ENCODE measurements around the gene EML4. TPM values are rescaled to one million over a fixed set of nuclear protein-coding genes. Genes with fewer than 3 reads are reported as not detected.

The EML4 gene
- total and polyA plus RNA-seq, 9 of the 15 experiments (the other 6 are each of a cell fraction or from before 2014, with no cell fraction given), result 14.7 to 48.3 (median 36.5) TPM

DNA sequence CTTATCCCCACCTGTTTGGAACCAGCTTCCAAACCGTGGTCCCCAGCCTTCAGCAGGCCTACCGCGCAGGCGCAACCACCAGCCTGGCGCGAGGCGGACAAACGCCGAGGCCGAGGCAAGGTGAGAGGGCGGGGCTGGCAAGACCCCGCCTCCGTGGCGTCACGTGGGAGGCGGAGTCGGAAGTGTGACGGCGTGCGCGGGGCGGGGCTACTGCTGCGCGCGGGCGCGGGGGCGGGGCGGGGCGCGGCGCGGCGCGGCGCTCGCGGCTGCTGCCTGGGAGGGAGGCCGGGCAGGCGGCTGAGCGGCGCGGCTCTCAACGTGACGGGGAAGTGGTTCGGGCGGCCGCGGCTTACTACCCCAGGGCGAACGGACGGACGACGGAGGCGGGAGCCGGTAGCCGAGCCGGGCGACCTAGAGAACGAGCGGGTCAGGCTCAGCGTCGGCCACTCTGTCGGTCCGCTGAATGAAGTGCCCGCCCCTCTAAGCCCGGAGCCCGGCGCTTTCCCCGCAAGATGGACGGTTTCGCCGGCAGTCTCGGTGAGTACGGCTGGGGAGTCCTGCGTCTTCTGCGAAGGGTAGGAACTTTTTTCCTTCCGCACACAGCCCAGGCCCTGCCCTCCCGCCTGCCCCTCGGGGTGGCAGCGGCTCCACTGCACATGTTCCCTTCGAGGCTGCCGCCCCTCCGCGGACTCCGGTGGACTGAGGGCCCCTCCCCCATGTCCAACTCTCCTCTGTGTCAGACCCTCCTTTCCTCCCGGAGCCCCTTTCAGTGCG lies at the start of gene EML4 (continued):
- TF ChIP-seq, protein P1, sequence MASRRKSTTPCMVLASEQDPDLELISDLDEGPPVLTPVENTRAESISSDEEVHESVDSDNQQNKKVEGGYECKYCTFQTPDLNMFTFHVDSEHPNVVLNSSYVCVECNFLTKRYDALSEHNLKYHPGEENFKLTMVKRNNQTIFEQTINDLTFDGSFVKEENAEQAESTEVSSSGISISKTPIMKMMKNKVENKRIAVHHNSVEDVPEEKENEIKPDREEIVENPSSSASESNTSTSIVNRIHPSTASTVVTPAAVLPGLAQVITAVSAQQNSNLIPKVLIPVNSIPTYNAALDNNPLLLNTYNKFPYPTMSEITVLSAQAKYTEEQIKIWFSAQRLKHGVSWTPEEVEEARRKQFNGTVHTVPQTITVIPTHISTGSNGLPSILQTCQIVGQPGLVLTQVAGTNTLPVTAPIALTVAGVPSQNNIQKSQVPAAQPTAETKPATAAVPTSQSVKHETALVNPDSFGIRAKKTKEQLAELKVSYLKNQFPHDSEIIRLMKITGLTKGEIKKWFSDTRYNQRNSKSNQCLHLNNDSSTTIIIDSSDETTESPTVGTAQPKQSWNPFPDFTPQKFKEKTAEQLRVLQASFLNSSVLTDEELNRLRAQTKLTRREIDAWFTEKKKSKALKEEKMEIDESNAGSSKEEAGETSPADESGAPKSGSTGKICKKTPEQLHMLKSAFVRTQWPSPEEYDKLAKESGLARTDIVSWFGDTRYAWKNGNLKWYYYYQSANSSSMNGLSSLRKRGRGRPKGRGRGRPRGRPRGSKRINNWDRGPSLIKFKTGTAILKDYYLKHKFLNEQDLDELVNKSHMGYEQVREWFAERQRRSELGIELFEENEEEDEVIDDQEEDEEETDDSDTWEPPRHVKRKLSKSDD (conservative IDR thresholded peaks at IDR 0.05; ENCODE audit: low read length), result no peak
- TF ChIP-seq POLR2G (IDR thresholded peaks at IDR 0.05; ENCODE audit: low read depth, low read length), result peak; percentile 90
- TF ChIP-seq TAF1 (IDR thresholded peaks at IDR 0.05; ENCODE audit: control insufficient read depth, extremely low read depth, insufficient read depth, low read length, severe bottlenecking), result peak; percentile 45
- TF ChIP-seq, protein P2, sequence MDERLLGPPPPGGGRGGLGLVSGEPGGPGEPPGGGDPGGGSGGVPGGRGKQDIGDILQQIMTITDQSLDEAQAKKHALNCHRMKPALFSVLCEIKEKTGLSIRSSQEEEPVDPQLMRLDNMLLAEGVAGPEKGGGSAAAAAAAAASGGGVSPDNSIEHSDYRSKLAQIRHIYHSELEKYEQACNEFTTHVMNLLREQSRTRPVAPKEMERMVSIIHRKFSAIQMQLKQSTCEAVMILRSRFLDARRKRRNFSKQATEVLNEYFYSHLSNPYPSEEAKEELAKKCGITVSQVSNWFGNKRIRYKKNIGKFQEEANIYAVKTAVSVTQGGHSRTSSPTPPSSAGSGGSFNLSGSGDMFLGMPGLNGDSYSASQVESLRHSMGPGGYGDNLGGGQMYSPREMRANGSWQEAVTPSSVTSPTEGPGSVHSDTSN (CRISPR knock-in tag; IDR thresholded peaks at IDR 0.05; ENCODE audit: low read depth), result no peak
- TF ChIP-seq, protein P2 (tag; conservative IDR thresholded peaks at IDR 0.05; ENCODE audit: low read depth), result no peak
- TF ChIP-seq MXI1 (IDR thresholded peaks at IDR 0.05; ENCODE audit: low read depth, low read length), result 0 out of 2 replicates have a peak, but pooled peaks have one; percentile 13
- TF ChIP-seq, protein P3, sequence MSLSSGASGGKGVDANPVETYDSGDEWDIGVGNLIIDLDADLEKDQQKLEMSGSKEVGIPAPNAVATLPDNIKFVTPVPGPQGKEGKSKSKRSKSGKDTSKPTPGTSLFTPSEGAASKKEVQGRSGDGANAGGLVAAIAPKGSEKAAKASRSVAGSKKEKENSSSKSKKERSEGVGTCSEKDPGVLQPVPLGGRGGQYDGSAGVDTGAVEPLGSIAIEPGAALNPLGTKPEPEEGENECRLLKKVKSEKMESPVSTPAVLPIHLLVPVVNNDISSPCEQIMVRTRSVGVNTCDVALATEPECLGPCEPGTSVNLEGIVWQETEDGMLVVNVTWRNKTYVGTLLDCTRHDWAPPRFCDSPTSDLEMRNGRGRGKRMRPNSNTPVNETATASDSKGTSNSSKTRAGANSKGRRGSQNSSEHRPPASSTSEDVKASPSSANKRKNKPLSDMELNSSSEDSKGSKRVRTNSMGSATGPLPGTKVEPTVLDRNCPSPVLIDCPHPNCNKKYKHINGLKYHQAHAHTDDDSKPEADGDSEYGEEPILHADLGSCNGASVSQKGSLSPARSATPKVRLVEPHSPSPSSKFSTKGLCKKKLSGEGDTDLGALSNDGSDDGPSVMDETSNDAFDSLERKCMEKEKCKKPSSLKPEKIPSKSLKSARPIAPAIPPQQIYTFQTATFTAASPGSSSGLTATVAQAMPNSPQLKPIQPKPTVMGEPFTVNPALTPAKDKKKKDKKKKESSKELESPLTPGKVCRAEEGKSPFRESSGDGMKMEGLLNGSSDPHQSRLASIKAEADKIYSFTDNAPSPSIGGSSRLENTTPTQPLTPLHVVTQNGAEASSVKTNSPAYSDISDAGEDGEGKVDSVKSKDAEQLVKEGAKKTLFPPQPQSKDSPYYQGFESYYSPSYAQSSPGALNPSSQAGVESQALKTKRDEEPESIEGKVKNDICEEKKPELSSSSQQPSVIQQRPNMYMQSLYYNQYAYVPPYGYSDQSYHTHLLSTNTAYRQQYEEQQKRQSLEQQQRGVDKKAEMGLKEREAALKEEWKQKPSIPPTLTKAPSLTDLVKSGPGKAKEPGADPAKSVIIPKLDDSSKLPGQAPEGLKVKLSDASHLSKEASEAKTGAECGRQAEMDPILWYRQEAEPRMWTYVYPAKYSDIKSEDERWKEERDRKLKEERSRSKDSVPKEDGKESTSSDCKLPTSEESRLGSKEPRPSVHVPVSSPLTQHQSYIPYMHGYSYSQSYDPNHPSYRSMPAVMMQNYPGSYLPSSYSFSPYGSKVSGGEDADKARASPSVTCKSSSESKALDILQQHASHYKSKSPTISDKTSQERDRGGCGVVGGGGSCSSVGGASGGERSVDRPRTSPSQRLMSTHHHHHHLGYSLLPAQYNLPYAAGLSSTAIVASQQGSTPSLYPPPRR (CRISPR knock-in tag; IDR thresholded peaks at IDR 0.05; ENCODE audit: borderline replicate concordance), result no peak
- no peak for TF ChIP-seq STAT5B (CRISPR knock-in tag; IDR thresholded peaks at IDR 0.05)
